HG03439 (cell line): ENCODE results near the gene SNN.

ENCODE experiments used
- ATAC-seq: cut with Tn5 transposase; IDR thresholded peaks from one replicate; pipeline ENCODE4 v1.9.1; 2021; ENCODE audit warnings: mild to moderate bottlenecking, moderate library complexity; ENCODE audit not compliant: unreplicated experiment

SNN gene

GRCh38 chr16:11696266-11697012 is 28.2 kb downstream of the SNN start:
- ATAC-seq, result no peak

- ATAC-seq, result no peak
These were observed 29.1 kb downstream of the SNN start for GRCh38 chr16:11697319-11697718.

GRCh38 chr16:11698271-11698689 is 30.0 kb downstream of the SNN start:
- no peak for ATAC-seq

GRCh38 chr16:11699234-11699894 is 31.1 kb downstream of the SNN start:
- no peak for ATAC-seq

GRCh38 chr16:11700264-11701029 is 32.2 kb downstream of the SNN start:
- no peak for ATAC-seq

- no peak for ATAC-seq
These were observed 37.2 kb downstream of the SNN start for GRCh38 chr16:11705311-11706025.

GRCh38 chr16:11706180-11706742 is 38.0 kb downstream of the SNN start:
- no peak for ATAC-seq

GRCh38 chr16:11707679-11708197 is 39.5 kb downstream of the SNN start:
- no peak for ATAC-seq

- ATAC-seq, result no peak
These were observed 40.2 kb downstream of the SNN start for GRCh38 chr16:11708421-11708820.

- no peak for ATAC-seq
These were observed 43.4 kb downstream of the SNN start for GRCh38 chr16:11711662-11712061.

GRCh38 chr16:11712122-11712521 is 43.9 kb downstream of the SNN start:
- no peak for ATAC-seq

GRCh38 chr16:11715246-11715947 is 47.1 kb downstream of the SNN start:
- ATAC-seq, result no peak

- no peak for ATAC-seq
These were observed 48.1 kb downstream of the SNN start for GRCh38 chr16:11716336-11716735.

GRCh38 chr16:11717811-11718210 is 49.6 kb downstream of the SNN start:
- ATAC-seq, result no peak

GRCh38 chr16:11719171-11719570 is 50.9 kb downstream of the SNN start:
- ATAC-seq, result no peak

GRCh38 chr16:11719762-11720161 is 51.5 kb downstream of the SNN start:
- no peak for ATAC-seq

- no peak for ATAC-seq
These were observed 53.7 kb downstream of the SNN start for GRCh38 chr16:11721781-11722467.

- no peak for ATAC-seq
These were observed 54.2 kb downstream of the SNN start for GRCh38 chr16:11722468-11722808.

GRCh38 chr16:11725457-11725856 is 57.2 kb downstream of the SNN start:
- ATAC-seq, result no peak

GRCh38 chr16:11726008-11726407 is 57.8 kb downstream of the SNN start:
- ATAC-seq, result no peak
